SK-N-SH (cell line): ENCODE measurements around the gene EPB41L4A. TPM values are rescaled to one million over a fixed set of nuclear protein-coding genes. Genes with fewer than 3 reads are reported as not detected.

Experiments
- CTCF ChIA-PET: fragments of 300-600, 350-600 bp; formaldehyde crosslinking; extraction: SDS; loops from one replicate; lab custom pipeline; 2021; lab: Yijun Ruan, JAX
- POLR2A ChIA-PET: fragments of 350-600 bp; sonication (Branson Sonifier 250); formaldehyde crosslinking; extraction: SDS; loops from one replicate; lab custom pipeline; 2020; ENCODE audit warnings: antibody characterized with exemption, inconsistent platforms; lab: Yijun Ruan, JAX
- DNase-seq: peaks from one replicate; pipeline ENCODE4 v3.0.0; 2012
- H2AFZ ChIP-seq: fragments of 200-600 bp; sonication (generic); 2 replicates; pipeline ENCODE4 v1.8.1; 2016; ENCODE audit warnings: antibody characterized with exemption, mild to moderate bottlenecking, low read depth
- H3F3A ChIP-seq: fragments of 200-600 bp; sonication (generic); replicated peaks from 2 replicates; pipeline ENCODE3; 2016; ENCODE audit warnings: antibody characterized with exemption, mild to moderate bottlenecking; ENCODE audit not compliant: insufficient read depth
- H3K27ac ChIP-seq, 2 experiments: fragments of 200-500 bp in 1 of 2; fragments of 200-600 bp in 1 of 2; sonication (Bioruptor generic) in 1 of 2; sonication (generic), shearing (Covaris generic) in 1 of 2; 2 replicates each; pipeline versions ENCODE4 v1.5.1 to v1.6.1; 2014 to 2016; ENCODE audit warnings: low read depth in 2 of 2, inconsistent platforms in 1 of 2, low read length in 1 of 2, mild to moderate bottlenecking in 1 of 2, mixed read lengths in 1 of 2
- H3K27me3 ChIP-seq: fragments of 200-600 bp; sonication (generic), shearing (Covaris generic); 2 replicates; pipeline ENCODE4 v1.6.1; 2016; ENCODE audit warnings: mixed run types; ENCODE audit not compliant: insufficient read depth
- H3K36me3 ChIP-seq, 2 experiments: fragments of 200-500 bp in 1 of 2; fragments of 200-600 bp in 1 of 2; sonication (Bioruptor generic) in 1 of 2; sonication (generic) in 1 of 2; replicated peaks in 1 of 2; 2 replicates each; pipeline versions ENCODE3 to v1.5.1; 2014 to 2016; ENCODE audit warnings: low read length in 1 of 2, mild to moderate bottlenecking in 1 of 2; ENCODE audit not compliant: insufficient read depth in 2 of 2, control insufficient read depth in 1 of 2
- H3K4me1 ChIP-seq, 2 experiments: fragments of 200-500 bp in 1 of 2; fragments of 200-600 bp in 1 of 2; sonication (Bioruptor generic) in 1 of 2; sonication (generic), shearing (Covaris generic) in 1 of 2; 2 replicates each; pipeline versions ENCODE4 v1.5.1 to v1.6.1; 2014 to 2016; ENCODE audit warnings: low read depth in 1 of 2, low read length in 1 of 2, mixed run types in 1 of 2; ENCODE audit not compliant: insufficient read depth in 2 of 2, control insufficient read depth in 1 of 2
- H3K4me2 ChIP-seq: fragments of 200-600 bp; sonication (generic), shearing (Covaris generic); 2 replicates; pipeline ENCODE4 v1.6.1; 2017; ENCODE audit warnings: mixed run types
- H3K4me3 ChIP-seq, 2 experiments: fragments of 200-500 bp in 1 of 2; fragments of 200-600 bp in 1 of 2; sonication (Bioruptor generic) in 1 of 2; sonication (generic), shearing (Covaris generic) in 1 of 2; 2 replicates each; pipeline versions ENCODE4 v1.5.1 to v1.8.1; 2014 to 2016; ENCODE audit warnings: low read depth in 2 of 2, inconsistent platforms in 1 of 2, low read length in 1 of 2, mild to moderate bottlenecking in 1 of 2, mixed read lengths in 1 of 2, moderate library complexity in 1 of 2
- H3K79me2 ChIP-seq: fragments of 200-600 bp; sonication (generic); 2 replicates; pipeline ENCODE4 v1.8.1; 2017; ENCODE audit warnings: mild to moderate bottlenecking; ENCODE audit not compliant: insufficient read depth
- H3K9ac ChIP-seq: fragments of 200-600 bp; sonication (generic); 2 replicates; pipeline ENCODE4 v1.6.1; 2017; ENCODE audit warnings: mixed run types
- H3K9me2 ChIP-seq: fragments of 200-600 bp; sonication (generic); 2 replicates; pipeline ENCODE4 v1.6.1; 2017; ENCODE audit warnings: mixed run types
- H3K9me3 ChIP-seq: fragments of 200-600 bp; sonication (generic); 2 replicates; pipeline ENCODE4 v1.6.1; 2017; ENCODE audit warnings: mixed run types, mild to moderate bottlenecking, moderate library complexity
- H4K20me1 ChIP-seq: fragments of 200-600 bp; sonication (generic); 2 replicates; pipeline ENCODE4 v1.6.1; 2017; ENCODE audit warnings: mild to moderate bottlenecking, mixed run types; ENCODE audit not compliant: insufficient read depth
- ELF1 ChIP-seq: IDR thresholded peaks from 2 replicates; pipeline ENCODE4 v1.4.0; 2012
- EP300 ChIP-seq, 2 experiments: IDR thresholded peaks; 2 replicates each; pipeline versions ENCODE4 v1.4.0 to v1.6.1; 2012; ENCODE audit warnings: borderline replicate concordance in 1 of 2, low read depth in 1 of 2, low read length in 1 of 2
- FOXJ3 ChIP-seq: sonication (generic); formaldehyde crosslinking; IDR thresholded peaks from 2 replicates; pipeline ENCODE4 v1.5.1; 2020; ENCODE audit warnings: mild to moderate bottlenecking, missing genetic modification reagents
- GABPA ChIP-seq: IDR thresholded peaks from 2 replicates; pipeline ENCODE4 v1.4.0; 2012; ENCODE audit warnings: low read depth, mild to moderate bottlenecking
- GATA2 ChIP-seq: sonication (generic); formaldehyde crosslinking; IDR thresholded peaks from 2 replicates; pipeline ENCODE4 v1.5.0; 2020; ENCODE audit warnings: mild to moderate bottlenecking, missing genetic modification reagents
- NFIC ChIP-seq: IDR thresholded peaks from 2 replicates; pipeline ENCODE4 v1.4.0; 2012; ENCODE audit warnings: borderline replicate concordance
- NRF1 ChIP-seq: IDR thresholded peaks from 2 replicates; pipeline ENCODE4 v1.6.1; 2012; ENCODE audit warnings: low read depth, mild to moderate bottlenecking, low read length
- RAD21 ChIP-seq: IDR thresholded peaks from 2 replicates; pipeline ENCODE4 v1.6.1; 2012; ENCODE audit warnings: mild to moderate bottlenecking, low read length
- SIN3A ChIP-seq: IDR thresholded peaks from 2 replicates; pipeline ENCODE4 v1.6.1; 2012; ENCODE audit warnings: low read depth, mild to moderate bottlenecking, low read length, moderate library complexity, borderline replicate concordance
- SMC3 ChIP-seq: IDR thresholded peaks from 2 replicates; pipeline ENCODE4 v1.6.1; 2012; ENCODE audit warnings: low read depth, low read length, improper control_type of control experiment
- TAF1 ChIP-seq: IDR thresholded peaks from 2 replicates; pipeline ENCODE4 v1.6.1; 2012; ENCODE audit warnings: low read depth, mild to moderate bottlenecking, low read length, moderate library complexity, borderline replicate concordance
- TCF12 ChIP-seq: IDR thresholded peaks from 2 replicates; pipeline ENCODE4 v1.4.0; 2012
- WGBS: methylation state at CpG from one replicate; pipeline ENCODE4 v1.1.6; 2017; ENCODE audit warnings: low lambda C conversion rate; 5-methylcytosine and 5-hydroxymethylcytosine counted together
- polyA plus RNA-seq, 3 experiments: library from polyadenylated mRNA; depleted of rRNA; stranded (reverse); fragments of >200 nt; gene quantifications; 2 replicates each; pipeline ENCODE4 v1.2.3, GENCODE V29; 2012
- TF ChIP-seq, protein P1 (sequence below): IDR thresholded peaks from 2 replicates; pipeline ENCODE4 v1.4.0; 2012; ENCODE audit warnings: low read depth
- TF ChIP-seq, protein P2 (sequence below): IDR thresholded peaks from 2 replicates; pipeline ENCODE4 v1.4.0; 2012; ENCODE audit warnings: low read depth, borderline replicate concordance

EPB41L4A gene
- polyA plus RNA-seq, 1 of the 3 experiments (the other 2 are of a cell fraction), result 0.07 TPM

DNA sequence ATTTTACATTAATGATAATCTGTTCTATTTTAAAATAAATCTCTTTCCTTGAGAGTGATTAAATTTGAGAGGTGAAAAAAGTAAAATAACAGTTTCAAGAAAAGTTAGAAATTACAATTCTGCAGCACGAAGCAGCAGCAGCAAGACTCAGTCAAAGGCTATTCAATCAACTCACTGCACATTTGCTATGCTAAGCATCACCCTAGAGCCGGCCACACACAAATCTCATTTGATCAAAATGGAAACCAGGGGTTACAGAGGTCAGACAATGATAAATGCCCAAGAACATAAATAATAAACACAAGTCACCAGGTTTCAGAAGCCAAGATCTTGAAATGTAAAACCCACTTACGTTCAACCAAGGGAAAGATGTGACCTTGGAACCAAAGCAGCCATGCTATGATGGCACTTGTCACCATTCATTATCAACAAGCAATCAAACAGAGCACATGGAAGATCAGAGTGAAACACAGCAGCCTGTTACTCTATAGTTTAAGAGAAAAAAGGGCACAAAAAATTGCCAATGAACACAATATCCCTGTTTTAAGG is 136.0 kb downstream of the EPB41L4A start:
- Histone ChIP-seq H2AFZ (no peak overlapping the region), H3K9me2 (no peaks in the 10 kb centered on the region), H3K4me1 (no peaks in the 10 kb centered on the region), H3K9ac (no peak overlapping the region), H3K9me3 (no peaks in the 10 kb centered on the region), H3K4me2 (no peak overlapping the region), H3K27me3 (no peaks in the 10 kb centered on the region), H3F3A (no peaks in the 10 kb centered on the region), H3K36me3 (no peaks in the 10 kb centered on the region), H3K79me2 (no peaks in the 10 kb centered on the region), H3K4me3 (no peak overlapping the region), H3K27ac (no peak overlapping the region), H4K20me1 (no peaks in the 10 kb centered on the region)
- POLR2A ChIA-PET, result no interaction called here
- WGBS, result 33% methylated on average over 3 of the region's 3 CpGs
- CTCF ChIA-PET, result no interaction called here
- DNase-seq, result no peak
- TF ChIP-seq EP300 (IDR thresholded peaks at IDR 0.05; ENCODE audit: borderline replicate concordance in 1 of 2, low read depth in 1 of 2, low read length in 1 of 2) (no peak), NFIC (no peak), ELF1 (no peak), FOXJ3 (CRISPR knock-in tag) (no peak)

DNA sequence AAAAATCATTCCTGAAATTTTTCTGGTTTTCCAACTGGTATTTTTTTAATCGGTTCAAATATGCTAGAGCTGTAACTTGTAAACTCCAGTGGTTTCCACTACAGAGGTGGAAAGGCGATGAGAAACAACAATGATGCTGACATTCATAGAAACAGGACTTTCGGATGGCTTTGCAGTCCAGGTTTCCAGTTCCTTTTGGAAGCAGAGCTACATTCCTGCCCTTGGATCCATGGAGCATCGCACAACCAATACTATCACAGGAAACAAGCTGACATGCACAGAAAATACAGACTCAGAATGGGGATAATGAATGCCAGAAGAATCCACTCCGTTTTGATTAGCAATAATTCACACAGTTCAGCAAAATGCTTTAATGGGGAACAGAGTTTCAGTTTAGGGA is 140.0 kb downstream of the EPB41L4A start:
- TF ChIP-seq EP300 (IDR thresholded peaks at IDR 0.05; ENCODE audit: borderline replicate concordance in 1 of 2, low read depth in 1 of 2, low read length in 1 of 2) (no peak), TAF1 (no peak)
- no peak overlapping the region for H3K4me2 ChIP-seq
- POLR2A ChIA-PET, result no interaction called here

DNA sequence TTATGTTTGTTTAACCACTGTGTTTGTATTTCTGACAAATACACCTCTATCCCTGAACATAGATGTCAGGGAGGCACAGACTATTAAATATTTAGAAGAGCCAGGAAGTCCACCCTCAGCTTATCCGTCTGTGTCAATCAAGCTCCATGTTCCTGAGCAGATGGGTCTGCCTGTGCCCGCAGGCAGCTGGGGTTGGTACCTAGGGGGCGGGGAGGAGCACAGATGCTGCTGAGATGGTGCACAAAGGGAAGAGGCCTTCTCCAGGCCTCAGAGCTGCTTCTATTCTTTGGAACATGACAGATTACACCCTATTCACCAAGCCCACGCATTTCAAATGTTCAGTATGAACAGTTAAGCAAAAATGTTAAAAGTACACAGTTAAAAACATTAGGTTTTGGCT is 142.1 kb downstream of the EPB41L4A start:
- Histone ChIP-seq H3K4me3 (no peak overlapping the region), H3K27me3 (no peaks in the 10 kb centered on the region), H2AFZ (no peak overlapping the region), H3K9me2 (no peaks in the 10 kb centered on the region), H3K79me2 (no peaks in the 10 kb centered on the region), H3K9me3 (no peaks in the 10 kb centered on the region), H3K4me1 (no peaks in the 10 kb centered on the region; a peak in 2 of 4 replicates), H3K27ac (no peak overlapping the region), H3K36me3 (no peaks in the 10 kb centered on the region), H3K4me2 (no peak overlapping the region), H4K20me1 (no peaks in the 10 kb centered on the region), H3F3A (no peaks in the 10 kb centered on the region), H3K9ac (no peak overlapping the region)
- WGBS, result 59% methylated on average over 4 of the region's 4 CpGs
- ChIA-PET POLR2A (no interaction called here), CTCF (interaction anchor here (0.9 to 1.0 kb wide), 2 partner anchors 10 to 143 kb away, joined by 3 to 4 read pairs; no protein-coding TSS in a partner anchor)
- no peak for TF ChIP-seq EP300 (IDR thresholded peaks at IDR 0.05; ENCODE audit: borderline replicate concordance in 1 of 2, low read depth in 1 of 2, low read length in 1 of 2)
- TF ChIP-seq RAD21, result no peak
- no peak for TF ChIP-seq NRF1
- TF ChIP-seq GABPA, result no peak
- TF ChIP-seq, protein P1, sequence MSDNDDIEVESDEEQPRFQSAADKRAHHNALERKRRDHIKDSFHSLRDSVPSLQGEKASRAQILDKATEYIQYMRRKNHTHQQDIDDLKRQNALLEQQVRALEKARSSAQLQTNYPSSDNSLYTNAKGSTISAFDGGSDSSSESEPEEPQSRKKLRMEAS, result no peak
- no peak for TF ChIP-seq SMC3
- TF ChIP-seq, protein P2, sequence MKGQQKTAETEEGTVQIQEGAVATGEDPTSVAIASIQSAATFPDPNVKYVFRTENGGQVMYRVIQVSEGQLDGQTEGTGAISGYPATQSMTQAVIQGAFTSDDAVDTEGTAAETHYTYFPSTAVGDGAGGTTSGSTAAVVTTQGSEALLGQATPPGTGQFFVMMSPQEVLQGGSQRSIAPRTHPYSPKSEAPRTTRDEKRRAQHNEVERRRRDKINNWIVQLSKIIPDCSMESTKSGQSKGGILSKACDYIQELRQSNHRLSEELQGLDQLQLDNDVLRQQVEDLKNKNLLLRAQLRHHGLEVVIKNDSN, result no peak
- TF ChIP-seq TCF12, result no peak
- no peak for TF ChIP-seq NFIC
- no peak for TF ChIP-seq SIN3A
- no peak for TF ChIP-seq GATA2
- DNase-seq, result peak; percentile 30

More for the DNA sequence above, 140.0 kb downstream of the EPB41L4A start:
- H3F3A ChIP-seq, result no peaks in the 10 kb centered on the region
- H3K9ac ChIP-seq, result no peak overlapping the region
- no peaks in the 10 kb centered on the region for H4K20me1 ChIP-seq
- DNase-seq, result no peak
- no peaks in the 10 kb centered on the region for H3K79me2 ChIP-seq
- no peaks in the 10 kb centered on the region for H3K27me3 ChIP-seq
- H3K9me2 ChIP-seq, result no peaks in the 10 kb centered on the region
- H3K4me3 ChIP-seq, result no peak overlapping the region
- no peak overlapping the region for H2AFZ ChIP-seq
- CTCF ChIA-PET, result no interaction called here
- H3K27ac ChIP-seq, result no peak overlapping the region
- H3K9me3 ChIP-seq, result no peaks in the 10 kb centered on the region
- no peaks in the 10 kb centered on the region; a peak in 2 of 4 replicates for H3K4me1 ChIP-seq
- WGBS, result 69% methylated on average over 5 of the region's 5 CpGs
- H3K36me3 ChIP-seq, result no peaks in the 10 kb centered on the region
